Stimulated activated CD4-positive, alpha-beta T cell treated with anti-CD3 and anti-CD28 coated beads, Interleukin-15, amount 100 ng/mL, for 48 hours (primary cell): ENCODE data around the gene FAM24B.

Source experiments
- DNase-seq, 2 donors: peaks; one replicate each; pipeline ENCODE4 v3.0.0-alpha.2; 2020; ENCODE audit warnings: low read depth in 2 of 2

Gene FAM24B

GRCh38 chr10:122828716-122829255, 50.6 kb downstream of the FAM24B start:
- DNase-seq: no peak

- DNase-seq: no peak
Measured at GRCh38 chr10:122827302-122827701, 52.1 kb downstream of the FAM24B start.

GRCh38 chr10:122822973-122823690, 56.2 kb downstream of the FAM24B start:
- no peak for DNase-seq

GRCh38 chr10:122821808-122822207, 57.6 kb downstream of the FAM24B start:
- DNase-seq: no peak

GRCh38 chr10:122815458-122815857, 63.9 kb downstream of the FAM24B start:
- no peak for DNase-seq

- no peak for DNase-seq
Measured at GRCh38 chr10:122814493-122814892, 64.9 kb downstream of the FAM24B start.

GRCh38 chr10:122812751-122813150, 66.6 kb downstream of the FAM24B start:
- DNase-seq: no peak

- DNase-seq: no peak
Measured at GRCh38 chr10:122802282-122802681, 77.1 kb downstream of the FAM24B start.
